ENCODE results near the gene MYRF. TPM values are rescaled to one million over a fixed set of nuclear protein-coding genes. Genes with fewer than 3 reads are reported as not detected.

MYRF gene
- total and polyA plus RNA-seq, 2 donors (not counting 3 experiments of a cell fraction or from before 2014, with no cell fraction given): 0.82 to 0.98 TPM

DNA sequence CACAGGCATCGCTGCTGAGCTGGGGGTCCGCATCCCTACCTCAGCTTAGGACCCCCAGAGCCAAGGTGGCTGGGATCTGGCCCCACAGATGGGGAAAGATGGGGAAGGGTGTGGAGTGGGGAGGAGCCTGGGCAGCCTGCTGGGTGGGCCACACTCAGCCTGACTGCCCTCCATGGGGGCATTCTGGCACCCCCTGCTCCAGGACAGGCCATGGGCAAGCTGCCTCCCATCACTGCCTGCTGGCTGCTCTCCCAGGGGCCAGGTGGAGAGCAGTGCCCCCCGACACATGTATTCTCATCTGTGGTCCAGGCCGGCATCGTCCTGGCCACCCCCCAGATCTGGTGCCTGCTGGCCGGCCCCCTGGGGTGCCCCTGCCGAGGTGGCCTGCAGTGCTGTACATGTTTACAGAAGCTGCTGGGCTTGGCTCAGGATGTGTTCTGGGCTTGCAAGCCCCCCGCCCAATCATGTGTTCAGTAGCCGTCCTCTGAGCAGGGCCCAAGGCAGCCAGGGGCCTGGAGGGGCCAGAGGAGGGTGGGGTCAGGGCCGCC is 7.8 kb upstream of the MYRF start:
- Histone ChIP-seq H3K4me2 (ENCODE audit: insufficient read depth, low read length) (no peak overlapping the region), H3K36me3 (ENCODE audit: control insufficient read depth in 2 of 2, extremely low read depth in 1 of 2, insufficient read depth in 2 of 2, low read length in 2 of 2) (no peaks in the 10 kb centered on the region), H3K9me1 (replicated peaks; ENCODE audit: control insufficient read depth, extremely low read depth, insufficient read depth, low read length) (no peaks in the 10 kb centered on the region), H3K79me2 (ENCODE audit: control insufficient read depth, insufficient read depth, low read length) (no peaks in the 10 kb centered on the region), H3K9me3 (replicated peaks; ENCODE audit: control insufficient read depth, insufficient read depth, low read length) (no peaks in the 10 kb centered on the region), H2AFZ (ENCODE audit: low read depth, low read length) (no peak overlapping the region), H3K27me3 (ENCODE audit: control insufficient read depth in 2 of 2, insufficient read depth in 2 of 2, low read length in 2 of 2) (no peaks in the 10 kb centered on the region), H3K4me3 (replicated peaks in 1 of 3; ENCODE audit: insufficient read depth in 1 of 3, low read depth in 1 of 3, low read length in 3 of 3) (no peak overlapping the region), H3K4me1 (ENCODE audit: control insufficient read depth, extremely low read depth, insufficient read depth, low read length) (no peaks in the 10 kb centered on the region), H4K20me1 (replicated peaks; ENCODE audit: control insufficient read depth, extremely low read depth, insufficient read depth, low read length) (no peaks in the 10 kb centered on the region), H3K9ac (replicated peaks; ENCODE audit: extremely low read depth, insufficient read depth, low read length) (no peak overlapping the region), H3K27ac (ENCODE audit: insufficient read depth, low read depth, low read length) (no peak overlapping the region)
- FAIRE-seq: no peak
- intact Hi-C loops (cut with micrococcal nuclease) (no loop called here), dilution Hi-C loops (cut with MboI; ENCODE audit: extremely low pct_ligation_motif_present, low sequenced_read_pairs) (no loop called here)
- no peak for DNase-seq (ENCODE audit: low read depth, low spot score)
- ChIA-PET CTCF (interaction anchor here (0.7 to 1.2 kb wide), 2 partner anchors 337 to 364 kb away, joined by 3 to 4 read pairs; no protein-coding TSS in a partner anchor), POLR2A (no interaction called here)
- no TSS peak for BruUV-seq (replicated peaks)
- TF ChIP-seq JUN (IDR thresholded peaks at IDR 0.05; ENCODE audit: borderline replicate concordance, insufficient read depth, insufficient read length, low read depth) (no peak), EZH2 (IDR thresholded peaks at IDR 0.05; ENCODE audit: borderline replicate concordance, low read depth, low read length, severe bottlenecking) (no peak), POLR2A (IDR thresholded peaks at IDR 0.05; ENCODE audit: low read depth, low read length) (no peak), FOS (IDR thresholded peaks at IDR 0.05; ENCODE audit: borderline replicate concordance, insufficient read depth, low read length) (no peak), MYC (IDR thresholded peaks at IDR 0.05; ENCODE audit: low read depth, low read length) (no peak), GATA2 (IDR thresholded peaks at IDR 0.05; ENCODE audit: insufficient read depth, insufficient read length, low read depth, low read length) (no peak), POLR2AphosphoS5 (IDR thresholded peaks at IDR 0.05; ENCODE audit: insufficient read depth, low read depth, low read length) (no peak), CTCF (IDR thresholded peaks at IDR 0.05; ENCODE audit: extremely low read depth in 1 of 2, insufficient read depth in 1 of 2, low read depth in 1 of 2, low read length in 2 of 2) (no peak)
- TF ChIP-seq, protein P1, sequence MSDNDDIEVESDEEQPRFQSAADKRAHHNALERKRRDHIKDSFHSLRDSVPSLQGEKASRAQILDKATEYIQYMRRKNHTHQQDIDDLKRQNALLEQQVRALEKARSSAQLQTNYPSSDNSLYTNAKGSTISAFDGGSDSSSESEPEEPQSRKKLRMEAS (IDR thresholded peaks at IDR 0.05; ENCODE audit: insufficient read depth, insufficient read length): no peak
